ENCODE measurements around the gene RAB6A.

DNA sequence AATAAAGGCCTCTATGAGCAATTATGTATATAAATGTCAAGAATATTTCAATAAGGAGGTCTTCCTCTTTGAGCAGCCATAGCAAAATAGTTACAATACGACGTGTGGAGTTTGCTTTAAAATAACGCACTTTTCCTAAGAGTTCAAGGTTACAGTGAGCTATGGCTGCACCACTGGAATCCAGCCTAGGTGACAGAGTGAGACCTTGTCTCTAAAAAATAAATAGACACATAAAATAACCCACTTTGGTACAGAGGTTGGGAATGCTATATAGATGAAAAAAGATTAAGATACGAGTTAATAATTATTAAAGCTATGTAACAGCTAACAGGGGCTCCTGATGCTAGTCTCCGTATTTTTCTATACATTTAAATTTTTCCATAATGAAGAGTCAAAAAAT is 12.6 kb downstream of the RAB6A start:
- TF ChIP-seq POLR2A (IDR thresholded peaks at IDR 0.05; ENCODE audit: low read length) (no peak), GATA1 (IDR thresholded peaks at IDR 0.05; ENCODE audit: low read depth, low read length) (no peak)
